MM.1S (cell line): ENCODE data around the gene PAK1.

ENCODE experiments used
- DNase-seq: peaks from one replicate; pipeline ENCODE4 v3.0.0-alpha.2; 2015
- H2AFZ ChIP-seq: fragments of 300-600 bp; sonication (generic); 2 replicates; pipeline ENCODE4 v1.6.0; 2016; ENCODE audit warnings: antibody characterized with exemption, low read length
- H3F3A ChIP-seq: fragments of 300-600 bp; sonication (generic); 2 replicates; pipeline ENCODE4 v1.6.1; 2016; ENCODE audit warnings: mild to moderate bottlenecking, antibody characterized with exemption, low read length, moderate library complexity, mixed read lengths; ENCODE audit not compliant: insufficient read depth
- H3K27ac ChIP-seq: fragments of 300-600 bp; sonication (generic); 2 replicates; pipeline ENCODE4 v1.5.1; 2016; ENCODE audit warnings: mild to moderate bottlenecking, low read length
- H3K27me3 ChIP-seq: fragments of 300-600 bp; sonication (generic); replicated peaks from 2 replicates; pipeline ENCODE4 v1.6.0; 2016; ENCODE audit warnings: low read length; ENCODE audit not compliant: insufficient read depth
- H3K36me3 ChIP-seq: fragments of 300-600 bp; sonication (generic); replicated peaks from 2 replicates; pipeline ENCODE4 v1.6.1; 2016; ENCODE audit warnings: mild to moderate bottlenecking, low read length, mixed read lengths; ENCODE audit not compliant: insufficient read depth
- H3K4me1 ChIP-seq: fragments of 300-600 bp; sonication (generic); 2 replicates; pipeline ENCODE4 v1.6.1; 2016; ENCODE audit warnings: low read length, mixed read lengths
- H3K4me2 ChIP-seq: fragments of 300-600 bp; sonication (generic); 2 replicates; pipeline ENCODE4 v1.6.0; 2016; ENCODE audit warnings: low read depth, low read length
- H3K4me3 ChIP-seq: fragments of 300-600 bp; sonication (generic); 2 replicates; pipeline ENCODE4 v1.5.1; 2016; ENCODE audit warnings: low read length, mixed read lengths
- H3K79me2 ChIP-seq: fragments of 300-600 bp; sonication (generic); 2 replicates; pipeline ENCODE4 v1.6.1; 2016; ENCODE audit warnings: mixed run types, low read length, mixed read lengths
- H3K9ac ChIP-seq: fragments of 300-600 bp; sonication (generic); 2 replicates; pipeline ENCODE4 v1.6.1; 2016; ENCODE audit warnings: low read length, mixed read lengths
- H3K9me2 ChIP-seq: fragments of 300-600 bp; sonication (generic); replicated peaks from 2 replicates; pipeline ENCODE4 v1.6.1; 2016; ENCODE audit warnings: mild to moderate bottlenecking, low read length, mixed read lengths; ENCODE audit not compliant: insufficient read depth
- H3K9me3 ChIP-seq: fragments of 300-600 bp; sonication (generic); replicated peaks from 2 replicates; pipeline ENCODE4 v1.6.1; 2016; ENCODE audit warnings: mild to moderate bottlenecking, low read length, mixed read lengths; ENCODE audit not compliant: insufficient read depth
- H4K20me1 ChIP-seq: fragments of 300-600 bp; sonication (generic); 2 replicates; pipeline ENCODE4 v1.6.1; 2016; ENCODE audit warnings: mild to moderate bottlenecking, low read length, moderate library complexity, mixed read lengths; ENCODE audit not compliant: insufficient read depth
- EZH2 ChIP-seq: fragments of 300-600 bp; sonication (generic); optimal IDR thresholded peaks from 2 replicates; pipeline ENCODE3; 2017; ENCODE audit warnings: low read depth, mild to moderate bottlenecking, antibody characterized with exemption, low read length, mixed read lengths
- EZH2phosphoT487 ChIP-seq: fragments of 300-600 bp; sonication (generic); IDR thresholded peaks from 2 replicates; pipeline ENCODE4 v1.6.1; 2018; ENCODE audit warnings: antibody characterized with exemption, low read length
- TF ChIP-seq, protein P1 (sequence below): fragments of 300-600 bp; sonication (generic); IDR thresholded peaks from 2 replicates; pipeline ENCODE4 v1.5.1; 2016; ENCODE audit warnings: antibody characterized with exemption, low read length, mixed read lengths

Gene PAK1

DNA sequence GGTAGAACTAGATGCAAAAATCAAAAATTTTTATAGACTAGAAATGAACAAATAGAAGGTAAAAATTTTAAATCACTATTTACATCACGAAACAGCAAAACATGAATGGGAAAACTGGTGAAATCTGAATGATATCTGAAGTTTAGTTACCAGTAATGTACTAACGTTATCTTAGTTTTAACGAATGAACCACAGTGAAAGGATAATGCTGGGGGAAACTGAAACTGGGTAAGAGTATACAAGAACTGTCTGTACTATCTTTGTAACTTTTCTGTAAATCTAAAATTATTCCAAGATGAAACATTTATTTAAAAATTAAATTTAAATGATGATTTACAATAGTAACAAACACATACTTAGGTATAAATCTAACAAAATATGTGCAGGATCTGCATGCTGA is 179.9 kb downstream of the PAK1 start:
- TF ChIP-seq EZH2phosphoT487, result no peak
- no peak for TF ChIP-seq EZH2
- TF ChIP-seq, protein P1, sequence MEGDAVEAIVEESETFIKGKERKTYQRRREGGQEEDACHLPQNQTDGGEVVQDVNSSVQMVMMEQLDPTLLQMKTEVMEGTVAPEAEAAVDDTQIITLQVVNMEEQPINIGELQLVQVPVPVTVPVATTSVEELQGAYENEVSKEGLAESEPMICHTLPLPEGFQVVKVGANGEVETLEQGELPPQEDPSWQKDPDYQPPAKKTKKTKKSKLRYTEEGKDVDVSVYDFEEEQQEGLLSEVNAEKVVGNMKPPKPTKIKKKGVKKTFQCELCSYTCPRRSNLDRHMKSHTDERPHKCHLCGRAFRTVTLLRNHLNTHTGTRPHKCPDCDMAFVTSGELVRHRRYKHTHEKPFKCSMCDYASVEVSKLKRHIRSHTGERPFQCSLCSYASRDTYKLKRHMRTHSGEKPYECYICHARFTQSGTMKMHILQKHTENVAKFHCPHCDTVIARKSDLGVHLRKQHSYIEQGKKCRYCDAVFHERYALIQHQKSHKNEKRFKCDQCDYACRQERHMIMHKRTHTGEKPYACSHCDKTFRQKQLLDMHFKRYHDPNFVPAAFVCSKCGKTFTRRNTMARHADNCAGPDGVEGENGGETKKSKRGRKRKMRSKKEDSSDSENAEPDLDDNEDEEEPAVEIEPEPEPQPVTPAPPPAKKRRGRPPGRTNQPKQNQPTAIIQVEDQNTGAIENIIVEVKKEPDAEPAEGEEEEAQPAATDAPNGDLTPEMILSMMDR, result no peak
- no peaks in the 10 kb centered on the region for H3K79me2 ChIP-seq
- H4K20me1 ChIP-seq, result no peaks in the 10 kb centered on the region
- H3K4me3 ChIP-seq, result no peak overlapping the region
- no peaks in the 10 kb centered on the region for H3F3A ChIP-seq
- H3K4me2 ChIP-seq, result no peak overlapping the region
- H2AFZ ChIP-seq, result no peak overlapping the region
- no peaks in the 10 kb centered on the region for H3K36me3 ChIP-seq
- no peak overlapping the region for H3K27ac ChIP-seq
- H3K9me2 ChIP-seq, result no peaks in the 10 kb centered on the region
- H3K9ac ChIP-seq, result no peak overlapping the region
- no peaks in the 10 kb centered on the region for H3K9me3 ChIP-seq
- H3K27me3 ChIP-seq, result no peaks in the 10 kb centered on the region
- no peak for DNase-seq
- no peaks in the 10 kb centered on the region for H3K4me1 ChIP-seq

DNA sequence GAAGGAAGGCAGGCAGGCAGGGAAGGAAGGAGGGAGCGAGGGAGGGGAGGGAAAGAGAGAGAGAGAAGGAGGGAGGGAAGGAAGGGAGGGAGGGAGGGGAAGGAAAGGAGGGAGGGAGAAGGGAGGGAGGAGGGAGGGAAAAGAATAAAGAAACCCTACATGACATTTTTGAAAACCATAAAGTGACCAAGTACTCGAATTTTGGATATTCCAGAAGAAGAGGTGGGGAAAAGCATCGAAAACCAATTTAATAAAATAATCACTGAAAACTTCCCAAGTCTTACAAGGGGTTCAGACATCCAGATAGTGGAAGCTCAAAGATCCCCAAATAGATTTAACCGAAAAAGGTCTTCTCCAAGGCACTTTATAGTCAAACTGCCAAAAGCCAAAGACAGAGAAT is 184.2 kb downstream of the PAK1 start:
- no peaks in the 10 kb centered on the region for H3K9me3 ChIP-seq

DNA sequence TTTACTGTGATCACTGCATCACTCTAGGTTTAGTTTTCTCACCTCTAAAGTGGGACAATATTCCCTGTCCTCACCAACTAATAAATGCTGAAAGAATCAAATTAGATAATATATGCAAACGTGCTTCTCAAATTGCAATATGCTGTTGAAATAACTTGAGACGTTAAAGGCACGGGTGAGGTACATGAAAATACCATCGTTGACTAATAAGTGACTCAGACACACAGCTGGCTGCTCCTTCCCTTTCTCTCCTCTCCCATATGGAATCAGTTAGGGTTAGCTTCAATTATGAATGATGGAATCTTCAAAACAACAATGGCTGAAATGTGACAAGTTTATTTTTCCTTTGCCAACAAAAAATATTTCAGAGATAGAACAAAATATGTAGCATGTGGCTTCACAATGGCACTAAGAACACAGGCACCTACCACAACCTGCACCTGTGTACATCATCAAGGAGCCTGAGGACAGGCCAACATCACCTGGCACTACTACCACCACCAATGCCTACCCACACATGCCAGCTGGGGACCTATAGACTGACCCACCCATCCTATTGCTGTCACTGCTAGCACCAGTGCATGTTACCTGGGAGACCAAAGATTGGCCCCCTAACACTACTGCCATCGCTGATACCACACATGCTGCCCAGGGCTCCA is 186.2 kb downstream of the PAK1 start:
- H3K4me2 ChIP-seq, result no peak overlapping the region
- H3K4me3 ChIP-seq, result no peak overlapping the region
- no peaks in the 10 kb centered on the region for H3K4me1 ChIP-seq
- no peak for DNase-seq
- no peaks in the 10 kb centered on the region for H3K27me3 ChIP-seq
- no peak for TF ChIP-seq EZH2phosphoT487
- TF ChIP-seq EZH2, result no peak
- TF ChIP-seq, protein P1, result no peak
- no peaks in the 10 kb centered on the region for H3K79me2 ChIP-seq
- H4K20me1 ChIP-seq, result no peaks in the 10 kb centered on the region
- H3K9me3 ChIP-seq, result no peaks in the 10 kb centered on the region
- H3K36me3 ChIP-seq, result no peaks in the 10 kb centered on the region
- no peak overlapping the region for H2AFZ ChIP-seq
- H3F3A ChIP-seq, result no peaks in the 10 kb centered on the region
- H3K27ac ChIP-seq, result no peak overlapping the region
- no peaks in the 10 kb centered on the region for H3K9me2 ChIP-seq
- no peak overlapping the region for H3K9ac ChIP-seq

More for the DNA sequence above, 184.2 kb downstream of the PAK1 start:
- no peaks in the 10 kb centered on the region for H3K4me1 ChIP-seq
- H3K4me3 ChIP-seq, result no peak overlapping the region
- H3K9ac ChIP-seq, result no peak overlapping the region
- no peaks in the 10 kb centered on the region for H3F3A ChIP-seq
- H3K36me3 ChIP-seq, result no peaks in the 10 kb centered on the region
- no peak overlapping the region for H3K27ac ChIP-seq
- no peaks in the 10 kb centered on the region for H3K27me3 ChIP-seq
- no peak for DNase-seq
- no peak for TF ChIP-seq EZH2phosphoT487
- TF ChIP-seq, protein P1, result no peak
- TF ChIP-seq EZH2, result no peak
- H2AFZ ChIP-seq, result no peak overlapping the region
- no peaks in the 10 kb centered on the region for H4K20me1 ChIP-seq
- H3K4me2 ChIP-seq, result no peak overlapping the region
- no peaks in the 10 kb centered on the region for H3K79me2 ChIP-seq
- H3K9me2 ChIP-seq, result no peaks in the 10 kb centered on the region
